Measurements from ENCODE around the gene SH3BP2.

GRCh38 chr4:2745981-2746806 is 46.7 kb upstream of the SH3BP2 start:
- TF ChIP-seq POLR2AphosphoS5 (IDR thresholded peaks at IDR 0.05) = peak in 1 of 4 donors; percentile 27
- no peak for TF ChIP-seq CTCF (IDR thresholded peaks at IDR 0.05)

All from sigmoid colon (tissue), 4 donors.